Rectal smooth muscle tissue (tissue), 1 donor: ENCODE measurements around the gene KRT7.
"Not testable (repeated sequence)": the region's sequence is repeated elsewhere in the genome, so short reads cannot be mapped to it uniquely, and the experiment has no call there.

Source experiments
- H3K27ac ChIP-seq: one replicate; pipeline ENCODE4 v1.7.0; 2013; ENCODE audit warnings: low read depth, low read length, inconsistent platforms
- H3K27me3 ChIP-seq: one replicate; pipeline ENCODE4 v1.7.0; 2013; ENCODE audit warnings: low read length; ENCODE audit not compliant: control insufficient read depth, insufficient read depth
- H3K36me3 ChIP-seq: one replicate; pipeline ENCODE4 v1.7.0; 2013; ENCODE audit warnings: low read length; ENCODE audit not compliant: control insufficient read depth, insufficient read depth
- H3K4me1 ChIP-seq: one replicate; pipeline ENCODE4 v1.7.0; 2013; ENCODE audit warnings: low read length; ENCODE audit not compliant: control insufficient read depth, insufficient read depth
- H3K4me3 ChIP-seq: one replicate; pipeline ENCODE4 v1.7.0; 2013; ENCODE audit warnings: low read length
- H3K9ac ChIP-seq: one replicate; pipeline ENCODE4 v1.7.0; 2013; ENCODE audit warnings: low read length

The KRT7 gene

DNA sequence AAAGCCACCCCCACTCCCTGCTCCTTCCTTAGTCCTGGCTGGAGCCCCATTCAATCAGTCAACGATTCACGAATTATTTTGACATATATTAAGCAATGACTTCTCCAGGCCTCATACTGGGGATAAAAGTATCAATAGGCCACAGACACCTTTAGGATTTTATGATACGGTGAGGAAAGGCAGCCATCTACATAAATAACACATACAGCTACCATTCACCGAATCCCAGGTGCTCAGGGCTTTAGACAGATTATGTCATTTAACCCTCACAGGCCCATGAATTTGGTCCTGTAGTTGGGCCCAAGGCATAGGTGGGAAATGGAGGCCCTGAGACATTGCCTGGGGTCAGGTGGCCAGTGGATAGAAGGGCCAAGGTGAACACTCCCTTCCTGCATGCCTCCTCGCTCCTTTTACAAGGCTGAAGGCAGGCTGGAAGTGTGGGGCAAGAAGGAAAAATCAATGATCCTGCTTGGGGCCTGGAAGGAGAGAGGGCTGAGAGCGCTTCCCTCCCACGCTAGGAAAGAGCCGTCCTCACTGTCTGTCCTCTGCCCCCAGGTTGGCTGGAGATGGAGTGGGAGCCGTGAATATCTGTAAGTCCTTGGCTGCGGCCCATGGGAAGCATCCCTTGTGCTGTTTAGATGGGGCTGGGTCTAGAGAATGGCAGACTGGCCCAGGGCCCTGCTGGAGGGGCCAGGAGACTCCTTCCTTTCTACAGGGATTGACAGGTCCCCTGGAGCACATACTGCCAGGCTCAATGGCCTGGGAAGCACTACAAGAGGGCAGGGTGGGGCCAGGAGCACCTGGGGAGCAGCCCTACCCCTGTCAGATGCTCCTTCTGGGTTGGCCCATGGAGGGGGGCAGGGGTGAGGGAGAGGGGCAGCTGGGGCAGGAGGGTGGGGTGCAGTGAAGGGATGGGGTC lies 14.8 kb downstream of the KRT7 start:
- H3K4me1 ChIP-seq, result peaks cover 24% of the 10 kb centered on the region
- H3K9ac ChIP-seq, result no peak overlapping the region
- peaks cover 3% of the 10 kb centered on the region for H3K27me3 ChIP-seq
- no peak overlapping the region for H3K4me3 ChIP-seq
- peak overlapping the region; percentile 53 for H3K27ac ChIP-seq
- H3K36me3 ChIP-seq, result no peaks in the 10 kb centered on the region

- Histone ChIP-seq H3K4me3 (no peak overlapping the region), H3K9ac (no peak overlapping the region), H3K27me3 (peaks cover 3% of the 10 kb centered on the region), H3K4me1 (peaks cover 16% of the 10 kb centered on the region), H3K36me3 (no peaks in the 10 kb centered on the region), H3K27ac (peak overlapping the region; percentile 53)
These were observed 15.8 kb downstream of the KRT7 start for GRCh38 chr12:52248541-52249461.

GRCh38 chr12:52249511-52250047 lies 16.5 kb downstream of the KRT7 start:
- Histone ChIP-seq H3K27ac (peak overlapping the region; percentile 52), H3K4me1 (peaks cover 8% of the 10 kb centered on the region), H3K4me3 (no peak overlapping the region), H3K9ac (no peak overlapping the region), H3K27me3 (peaks cover 3% of the 10 kb centered on the region), H3K36me3 (no peaks in the 10 kb centered on the region)

- no peak overlapping the region for H3K27ac ChIP-seq
- no peak overlapping the region for H3K4me3 ChIP-seq
- H3K4me1 ChIP-seq, result peaks cover 7% of the 10 kb centered on the region
- no peak overlapping the region for H3K9ac ChIP-seq
- peaks cover under 1% of the 10 kb centered on the region for H3K27me3 ChIP-seq
- H3K36me3 ChIP-seq, result no peaks in the 10 kb centered on the region
These were observed 17.3 kb downstream of the KRT7 start for GRCh38 chr12:52250048-52250990.

- H3K36me3 ChIP-seq, result no peaks in the 10 kb centered on the region
- no peak overlapping the region for H3K4me3 ChIP-seq
- no peak overlapping the region for H3K27ac ChIP-seq
- peaks cover 2% of the 10 kb centered on the region for H3K27me3 ChIP-seq
- H3K9ac ChIP-seq, result no peak overlapping the region
- H3K4me1 ChIP-seq, result peaks cover 7% of the 10 kb centered on the region
These were observed 18.5 kb downstream of the KRT7 start for GRCh38 chr12:52251367-52252051.

DNA sequence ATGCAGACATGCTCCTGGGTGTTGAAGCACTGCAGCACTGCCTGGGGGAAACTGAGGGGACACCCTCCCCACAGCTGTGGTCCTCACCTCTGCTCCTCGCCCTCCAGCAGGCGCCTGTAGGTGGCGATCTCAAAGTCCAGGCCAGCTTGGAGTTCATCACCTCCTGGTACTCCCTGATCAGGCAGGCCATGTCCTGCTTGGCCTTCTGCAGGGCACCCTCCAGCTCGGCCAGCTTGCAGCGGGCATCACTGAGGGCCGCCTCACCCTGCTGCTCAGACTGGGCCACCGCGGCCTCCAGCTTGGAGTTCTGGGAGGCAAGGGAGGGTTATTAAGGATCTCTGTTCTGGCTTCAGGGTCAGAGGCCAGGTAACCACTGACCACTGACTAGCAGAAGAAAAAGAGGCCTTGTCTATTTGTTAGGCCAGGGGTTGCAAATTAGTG lies 19.2 kb downstream of the KRT7 start:
- not testable (repeated sequence) for H3K4me3 ChIP-seq, H3K4me1 ChIP-seq, H3K27me3 ChIP-seq, H3K9ac ChIP-seq, H3K27ac ChIP-seq, H3K36me3 ChIP-seq

DNA sequence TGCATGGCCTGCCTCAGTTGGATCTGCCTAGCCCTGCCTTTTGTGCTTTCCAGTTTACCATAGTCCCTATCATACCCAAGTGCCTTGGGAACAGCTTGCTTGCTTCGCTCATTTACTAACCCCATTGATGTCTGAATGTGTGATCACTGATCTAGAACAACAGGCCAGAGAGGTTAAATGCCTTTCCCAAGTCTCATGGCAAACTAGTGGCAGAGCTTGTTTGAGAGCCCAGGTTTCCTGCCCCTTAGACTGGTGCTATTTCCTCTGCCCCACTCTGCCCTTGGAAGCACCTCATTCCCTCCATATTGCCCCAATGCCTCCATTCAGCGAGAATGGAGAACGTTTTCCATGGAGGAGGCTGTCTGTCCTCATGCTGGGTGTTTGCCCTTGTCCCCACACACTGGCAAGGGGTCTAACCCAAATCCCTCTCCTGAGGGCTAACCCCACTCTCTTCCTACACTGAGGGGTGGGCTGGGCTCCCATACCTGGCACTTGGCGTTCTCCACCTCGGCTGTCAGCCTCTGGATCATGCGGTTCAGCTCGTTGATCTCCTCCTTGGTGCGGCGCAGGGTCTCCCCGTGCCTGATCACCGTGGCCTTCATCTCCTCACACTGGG lies 19.8 kb downstream of the KRT7 start:
- peaks cover 7% of the 10 kb centered on the region for H3K4me1 ChIP-seq
- H3K36me3 ChIP-seq, result no peaks in the 10 kb centered on the region
- no peak overlapping the region for H3K4me3 ChIP-seq
- H3K27me3 ChIP-seq, result peaks cover 6% of the 10 kb centered on the region
- no peak overlapping the region for H3K27ac ChIP-seq
- no peak overlapping the region for H3K9ac ChIP-seq

DNA sequence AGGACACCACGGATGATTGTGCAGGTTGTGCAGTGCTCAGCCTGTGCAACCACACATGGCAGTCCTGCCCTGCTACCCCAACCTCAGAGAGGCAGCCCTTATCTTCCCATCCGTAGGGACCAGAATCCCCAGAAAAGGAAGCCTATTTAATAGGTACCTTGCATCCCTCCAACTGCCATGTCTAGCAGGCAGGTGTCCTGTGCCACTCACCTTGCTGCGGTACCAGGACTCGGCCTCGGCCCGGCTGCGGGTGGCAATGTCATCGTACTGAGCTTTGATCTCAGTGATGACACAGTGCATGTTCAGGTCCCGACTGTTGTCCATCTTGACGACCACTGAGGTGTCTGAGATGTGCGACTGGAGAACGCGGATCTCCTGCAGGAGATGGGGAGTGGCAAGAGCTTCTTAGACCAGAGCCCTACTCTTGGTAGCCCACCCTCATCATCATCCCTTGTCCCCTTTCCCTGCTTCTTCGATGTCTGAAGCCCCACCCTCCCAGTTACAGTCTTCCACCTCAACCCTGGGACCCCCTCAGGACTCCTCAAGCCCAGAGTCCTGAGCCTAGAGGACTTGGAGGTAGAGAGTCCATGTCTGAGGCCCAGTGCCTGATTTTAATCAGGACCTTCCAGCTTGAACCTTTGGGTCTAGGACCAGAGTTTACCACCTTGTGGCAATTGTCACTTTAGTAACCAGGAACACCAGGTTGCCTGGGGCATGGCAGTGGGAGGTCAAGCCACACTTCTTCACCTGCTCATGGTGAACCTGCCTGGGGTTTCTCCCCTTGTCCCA lies 20.5 kb downstream of the KRT7 start:
- Histone ChIP-seq H3K36me3 (no peaks in the 10 kb centered on the region), H3K27ac (no peak overlapping the region), H3K9ac (no peak overlapping the region), H3K27me3 (peaks cover 9% of the 10 kb centered on the region), H3K4me3 (no peak overlapping the region), H3K4me1 (peaks cover 5% of the 10 kb centered on the region)

- H3K27ac ChIP-seq, result no peak overlapping the region
These were observed 21.3 kb downstream of the KRT7 start for GRCh38 chr12:52254180-52254964.

More at GRCh38 chr12:52254180-52254964, 21.3 kb downstream of the KRT7 start:
- H3K9ac ChIP-seq, result no peak overlapping the region
- H3K36me3 ChIP-seq, result no peaks in the 10 kb centered on the region
- H3K27me3 ChIP-seq, result peaks cover 9% of the 10 kb centered on the region
- H3K4me3 ChIP-seq, result no peak overlapping the region
- H3K4me1 ChIP-seq, result peaks cover 2% of the 10 kb centered on the region
